HL-60 (cell line): Measurements from ENCODE around the gene MEGF10.

Source experiments
- DNase-seq, 2 experiments: peaks; one replicate each; pipeline ENCODE4 v3.0.0-alpha.2; 2010 to 2020; ENCODE audit warnings: low read depth in 1 of 2, low spot score in 1 of 2
- H3K27ac ChIP-seq: fragments of 250-450 bp; sonication (Bioruptor Pico); replicated peaks from 2 replicates; pipeline ENCODE4 v1.5.1; 2020; ENCODE audit warnings: mild to moderate bottlenecking, moderate library complexity
- H3K27me3 ChIP-seq: fragments of 250-450 bp; sonication (Bioruptor Pico); 2 replicates; pipeline ENCODE4 v1.5.1; 2021; ENCODE audit warnings: mild to moderate bottlenecking, moderate library complexity; ENCODE audit not compliant: insufficient read depth, poor library complexity, severe bottlenecking
- H3K4me3 ChIP-seq: replicated peaks from 2 replicates; pipeline ENCODE4 v1.5.1; 2011; ENCODE audit warnings: mild to moderate bottlenecking, control low read depth, low read length; ENCODE audit not compliant: insufficient read depth
- GABPA ChIP-seq: IDR thresholded peaks from 2 replicates; pipeline ENCODE4 v1.6.1; 2012; ENCODE audit warnings: low read depth
- POLR2AphosphoS5 ChIP-seq: IDR thresholded peaks from 2 replicates; pipeline ENCODE4 v1.6.1; 2012; ENCODE audit warnings: low read depth
- SPI1 ChIP-seq: IDR thresholded peaks from 2 replicates; pipeline ENCODE4 v1.6.1; 2012; ENCODE audit warnings: low read depth, mild to moderate bottlenecking, borderline replicate concordance
- TF ChIP-seq, protein P1 (sequence below): IDR thresholded peaks from 2 replicates; pipeline ENCODE4 v1.6.1; 2012; ENCODE audit warnings: low read depth; ENCODE audit not compliant: insufficient replicate concordance
- TF ChIP-seq, protein P2 (sequence below): IDR thresholded peaks from one replicate; pipeline ENCODE4 v1.5.1; 2011; ENCODE audit warnings: low read length, control low read depth, inconsistent platforms; ENCODE audit not compliant: insufficient read depth

MEGF10 gene

DNA sequence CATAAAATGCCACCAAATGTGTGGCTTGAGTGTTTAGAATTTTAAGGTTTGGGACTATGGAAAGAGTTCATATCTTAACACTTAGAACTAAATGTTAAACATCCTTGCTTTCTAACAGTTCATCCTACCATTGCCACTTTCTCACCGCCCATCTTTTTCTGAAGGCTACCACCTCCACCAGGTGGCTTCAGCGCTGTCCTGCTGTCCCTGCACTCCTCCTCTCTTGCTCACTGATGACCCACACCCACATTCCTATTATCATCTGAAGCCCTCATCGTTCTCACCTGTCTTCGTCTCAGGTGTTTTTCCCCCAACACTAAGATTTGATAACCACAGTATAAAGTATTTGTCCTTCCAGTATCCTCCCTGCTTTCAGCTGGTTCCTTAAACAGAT lies 7.4 kb downstream of the MEGF10 start:
- H3K27me3 ChIP-seq: no peaks in the 10 kb centered on the region
- no peak overlapping the region for H3K4me3 ChIP-seq
- no peak overlapping the region for H3K27ac ChIP-seq
- no peak for DNase-seq
- TF ChIP-seq SPI1: no peak
- TF ChIP-seq, protein P1, sequence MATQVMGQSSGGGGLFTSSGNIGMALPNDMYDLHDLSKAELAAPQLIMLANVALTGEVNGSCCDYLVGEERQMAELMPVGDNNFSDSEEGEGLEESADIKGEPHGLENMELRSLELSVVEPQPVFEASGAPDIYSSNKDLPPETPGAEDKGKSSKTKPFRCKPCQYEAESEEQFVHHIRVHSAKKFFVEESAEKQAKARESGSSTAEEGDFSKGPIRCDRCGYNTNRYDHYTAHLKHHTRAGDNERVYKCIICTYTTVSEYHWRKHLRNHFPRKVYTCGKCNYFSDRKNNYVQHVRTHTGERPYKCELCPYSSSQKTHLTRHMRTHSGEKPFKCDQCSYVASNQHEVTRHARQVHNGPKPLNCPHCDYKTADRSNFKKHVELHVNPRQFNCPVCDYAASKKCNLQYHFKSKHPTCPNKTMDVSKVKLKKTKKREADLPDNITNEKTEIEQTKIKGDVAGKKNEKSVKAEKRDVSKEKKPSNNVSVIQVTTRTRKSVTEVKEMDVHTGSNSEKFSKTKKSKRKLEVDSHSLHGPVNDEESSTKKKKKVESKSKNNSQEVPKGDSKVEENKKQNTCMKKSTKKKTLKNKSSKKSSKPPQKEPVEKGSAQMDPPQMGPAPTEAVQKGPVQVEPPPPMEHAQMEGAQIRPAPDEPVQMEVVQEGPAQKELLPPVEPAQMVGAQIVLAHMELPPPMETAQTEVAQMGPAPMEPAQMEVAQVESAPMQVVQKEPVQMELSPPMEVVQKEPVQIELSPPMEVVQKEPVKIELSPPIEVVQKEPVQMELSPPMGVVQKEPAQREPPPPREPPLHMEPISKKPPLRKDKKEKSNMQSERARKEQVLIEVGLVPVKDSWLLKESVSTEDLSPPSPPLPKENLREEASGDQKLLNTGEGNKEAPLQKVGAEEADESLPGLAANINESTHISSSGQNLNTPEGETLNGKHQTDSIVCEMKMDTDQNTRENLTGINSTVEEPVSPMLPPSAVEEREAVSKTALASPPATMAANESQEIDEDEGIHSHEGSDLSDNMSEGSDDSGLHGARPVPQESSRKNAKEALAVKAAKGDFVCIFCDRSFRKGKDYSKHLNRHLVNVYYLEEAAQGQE: no peak
- no peak for TF ChIP-seq GABPA
- no peak for TF ChIP-seq POLR2AphosphoS5
- TF ChIP-seq, protein P2, sequence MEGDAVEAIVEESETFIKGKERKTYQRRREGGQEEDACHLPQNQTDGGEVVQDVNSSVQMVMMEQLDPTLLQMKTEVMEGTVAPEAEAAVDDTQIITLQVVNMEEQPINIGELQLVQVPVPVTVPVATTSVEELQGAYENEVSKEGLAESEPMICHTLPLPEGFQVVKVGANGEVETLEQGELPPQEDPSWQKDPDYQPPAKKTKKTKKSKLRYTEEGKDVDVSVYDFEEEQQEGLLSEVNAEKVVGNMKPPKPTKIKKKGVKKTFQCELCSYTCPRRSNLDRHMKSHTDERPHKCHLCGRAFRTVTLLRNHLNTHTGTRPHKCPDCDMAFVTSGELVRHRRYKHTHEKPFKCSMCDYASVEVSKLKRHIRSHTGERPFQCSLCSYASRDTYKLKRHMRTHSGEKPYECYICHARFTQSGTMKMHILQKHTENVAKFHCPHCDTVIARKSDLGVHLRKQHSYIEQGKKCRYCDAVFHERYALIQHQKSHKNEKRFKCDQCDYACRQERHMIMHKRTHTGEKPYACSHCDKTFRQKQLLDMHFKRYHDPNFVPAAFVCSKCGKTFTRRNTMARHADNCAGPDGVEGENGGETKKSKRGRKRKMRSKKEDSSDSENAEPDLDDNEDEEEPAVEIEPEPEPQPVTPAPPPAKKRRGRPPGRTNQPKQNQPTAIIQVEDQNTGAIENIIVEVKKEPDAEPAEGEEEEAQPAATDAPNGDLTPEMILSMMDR: no peak

DNA sequence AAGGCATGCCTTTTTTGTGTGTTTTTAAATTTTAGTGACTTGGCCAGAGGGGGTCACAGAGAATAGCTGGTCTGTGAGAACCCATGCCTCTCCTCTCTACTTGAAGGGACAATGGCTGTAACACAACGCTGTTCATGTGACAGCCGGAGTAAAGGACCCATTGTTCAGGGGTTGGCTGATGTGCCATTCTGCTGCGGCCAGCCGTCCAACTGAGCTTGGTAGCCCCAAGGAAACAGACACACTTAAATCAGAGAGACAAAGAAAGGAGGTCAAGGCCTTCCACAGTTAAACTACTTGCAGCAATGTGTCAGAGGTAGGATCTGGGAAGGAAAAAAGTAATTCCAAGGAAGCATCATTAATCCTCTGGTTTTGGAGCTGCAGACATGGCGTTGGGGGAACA lies 8.1 kb downstream of the MEGF10 start:
- TF ChIP-seq, protein P2: no peak
- TF ChIP-seq SPI1 (no peak), GABPA (no peak), POLR2AphosphoS5 (no peak)
- TF ChIP-seq, protein P1: no peak
- no peak for DNase-seq

DNA sequence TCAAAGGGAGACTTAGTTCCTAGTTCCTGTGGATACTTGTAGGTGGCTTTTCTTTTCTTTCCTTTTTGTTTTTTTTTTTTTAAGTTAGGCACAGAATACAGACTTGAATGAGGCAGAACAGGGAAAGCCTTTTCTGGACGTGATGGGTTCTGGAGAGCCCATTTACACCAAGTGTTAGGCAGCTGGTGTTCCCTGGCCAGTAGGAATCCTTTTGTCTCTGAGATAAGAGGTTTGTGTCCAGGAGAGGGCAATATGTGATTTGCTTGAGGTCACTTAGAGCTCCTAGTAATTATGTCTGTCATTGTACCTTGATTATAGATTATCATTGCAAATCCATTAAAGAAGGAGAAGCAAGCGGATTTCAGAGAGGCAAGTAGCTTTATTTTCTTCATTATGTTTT lies 9.1 kb downstream of the MEGF10 start:
- DNase-seq: no peak

More for the DNA sequence above, 8.1 kb downstream of the MEGF10 start:
- H3K27me3 ChIP-seq: no peaks in the 10 kb centered on the region
- no peak overlapping the region for H3K27ac ChIP-seq
- H3K4me3 ChIP-seq: no peak overlapping the region

DNA sequence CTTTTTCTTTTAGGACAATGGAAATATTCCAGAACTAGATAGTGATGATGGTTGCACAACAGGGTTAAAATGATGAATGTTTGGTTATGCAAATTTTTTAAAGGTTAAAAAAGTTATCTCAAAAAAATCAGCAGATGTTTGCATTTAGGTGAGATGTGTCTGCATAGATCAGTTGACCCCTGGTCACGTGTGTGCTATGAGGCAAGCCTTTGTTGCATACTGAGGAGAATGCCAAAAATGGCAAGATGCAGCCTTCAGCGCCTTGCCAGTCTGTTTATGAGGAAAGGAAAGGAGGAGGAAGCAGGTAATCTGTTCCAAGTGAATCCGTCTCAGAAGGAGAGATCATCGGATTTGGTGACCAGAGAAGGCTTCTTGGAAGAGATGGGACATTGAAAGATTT lies 11.9 kb downstream of the MEGF10 start:
- DNase-seq: no peak
- Histone ChIP-seq H3K27ac (no peak overlapping the region), H3K4me3 (no peak overlapping the region), H3K27me3 (no peaks in the 10 kb centered on the region)
- TF ChIP-seq GABPA (no peak), SPI1 (no peak), POLR2AphosphoS5 (no peak)
- TF ChIP-seq, protein P1: no peak

More for the DNA sequence above, 9.1 kb downstream of the MEGF10 start:
- Histone ChIP-seq H3K4me3 (no peak overlapping the region), H3K27ac (no peak overlapping the region), H3K27me3 (no peaks in the 10 kb centered on the region)
- TF ChIP-seq SPI1: no peak
